Mesendoderm (in vitro differentiated cells): ENCODE measurements around the gene DDX19B. TPM values are rescaled to one million over a fixed set of nuclear protein-coding genes. Genes with fewer than 3 reads are reported as not detected.
"Not testable (repeated sequence)": the region's sequence is repeated elsewhere in the genome, so short reads cannot be mapped to it uniquely, and the experiment has no call there.

ENCODE experiments used
- DNase-seq: peaks from one replicate; pipeline ENCODE4 v3.0.0; 2013
- H2AK5ac ChIP-seq: 2 replicates; pipeline ENCODE4 v1.6.1; 2013; ENCODE audit warnings: low read length, inconsistent platforms
- H2BK120ac ChIP-seq: 2 replicates; pipeline ENCODE4 v1.6.1; 2013; ENCODE audit warnings: low read depth, mild to moderate bottlenecking, low read length, moderate library complexity, mixed read lengths
- H2BK15ac ChIP-seq: replicated peaks from 2 replicates; pipeline ENCODE4 v1.6.1; 2013; ENCODE audit warnings: low read depth, mild to moderate bottlenecking, moderate library complexity
- H2BK5ac ChIP-seq: 2 replicates; pipeline ENCODE4 v1.6.1; 2013; ENCODE audit warnings: low read length, inconsistent platforms
- H3K18ac ChIP-seq: 2 replicates; pipeline ENCODE4 v1.6.1; 2013; ENCODE audit warnings: mild to moderate bottlenecking, low read length, mixed read lengths
- H3K23ac ChIP-seq: one replicate; pipeline ENCODE4 v1.6.1; 2013; ENCODE audit warnings: low read length
- H3K27ac ChIP-seq: 2 replicates; pipeline ENCODE4 v1.5.1; 2013; ENCODE audit warnings: low read depth, mild to moderate bottlenecking, inconsistent platforms, low read length, moderate library complexity
- H3K27me3 ChIP-seq: 2 replicates; pipeline ENCODE4 v1.6.1; 2013; ENCODE audit warnings: low read length, control low read depth, mild to moderate bottlenecking, inconsistent platforms; ENCODE audit not compliant: insufficient read depth, poor library complexity
- H3K36me3 ChIP-seq: 2 replicates; pipeline ENCODE4 v1.6.1; 2013; ENCODE audit warnings: low read length, inconsistent platforms; ENCODE audit not compliant: control insufficient read depth, insufficient read depth
- H3K4ac ChIP-seq: one replicate; pipeline ENCODE4 v1.6.1; 2013; ENCODE audit warnings: low read depth, mild to moderate bottlenecking, low read length, moderate library complexity
- H3K4me1 ChIP-seq: 2 replicates; pipeline ENCODE4 v1.6.1; 2013; ENCODE audit warnings: low read depth, low read length, inconsistent platforms; ENCODE audit not compliant: control insufficient read depth
- H3K4me2 ChIP-seq: 2 replicates; pipeline ENCODE4 v1.6.1; 2013; ENCODE audit warnings: low read length
- H3K4me3 ChIP-seq: 2 replicates; pipeline ENCODE4 v1.5.1; 2013; ENCODE audit warnings: mild to moderate bottlenecking, low read length
- H3K56ac ChIP-seq: one replicate; pipeline ENCODE4 v1.6.1; 2013; ENCODE audit warnings: low read length
- H3K79me1 ChIP-seq: 2 replicates; pipeline ENCODE4 v1.6.1; 2013; ENCODE audit warnings: low read length, inconsistent platforms
- H3K79me2 ChIP-seq: 2 replicates; pipeline ENCODE4 v1.6.1; 2013; ENCODE audit warnings: mild to moderate bottlenecking, low read length; ENCODE audit not compliant: control insufficient read depth, insufficient read depth
- H3K9ac ChIP-seq: 2 replicates; pipeline ENCODE4 v1.6.1; 2013; ENCODE audit warnings: low read length, inconsistent platforms
- H4K5ac ChIP-seq: one replicate; pipeline ENCODE4 v1.6.1; 2013; ENCODE audit warnings: low read length
- H4K8ac ChIP-seq: one replicate; pipeline ENCODE4 v1.6.1; 2013; ENCODE audit warnings: low read depth, mild to moderate bottlenecking, control low read depth, low read length, moderate library complexity
- WGBS: extraction: QIAGEN DNeasy Blood & Tissue Kit; methylation state at CpG from one replicate; pipeline ENCODE4 v1.1.7; 2013; ENCODE audit warnings: low lambda C conversion rate, missing lambda C conversion rate; ENCODE audit not compliant: insufficient coverage; ENCODE audit errors: extremely low coverage; 5-methylcytosine and 5-hydroxymethylcytosine counted together
- polyA plus RNA-seq, 2 experiments: library from polyadenylated mRNA; stranded (reverse); fragments of 200-250 nt; gene quantifications; one replicate each; pipeline ENCODE4 v1.2.3, GENCODE V29; 2013

DDX19B gene
- 46.4 TPM for polyA plus RNA-seq (2013, experiment 1 of 2)
- polyA plus RNA-seq (2013, experiment 2 of 2), result 45.1 TPM

- peak within 1 kb of the TSS; percentile 93 for H2BK5ac ChIP-seq
- no peaks in the 10 kb centered on the region for H3K36me3 ChIP-seq
- peak within 1 kb of the TSS; percentile 11 for H2AK5ac ChIP-seq
- DNase-seq, result peak; percentile 81
- H3K79me2 ChIP-seq, result peaks cover 16% of the 10 kb centered on the region
- H3K4me1 ChIP-seq, result peaks cover 4% of the 10 kb centered on the region
- peak within 1 kb of the TSS; percentile 71 for H4K5ac ChIP-seq
- H2BK15ac ChIP-seq, result no peak within 1 kb of the TSS
- peak within 1 kb of the TSS; percentile 1 for H3K18ac ChIP-seq
- no peak within 1 kb of the TSS for H3K23ac ChIP-seq
- H4K8ac ChIP-seq, result peak within 1 kb of the TSS; percentile 13
- H2BK120ac ChIP-seq, result no peak within 1 kb of the TSS
- H3K56ac ChIP-seq, result peak within 1 kb of the TSS; percentile 100
- H3K27me3 ChIP-seq, result no peaks in the 10 kb centered on the region
- peak within 1 kb of the TSS; percentile 28 for H3K27ac ChIP-seq
- H3K9ac ChIP-seq, result peak within 1 kb of the TSS; percentile 99
- H3K4me3 ChIP-seq, result peak within 1 kb of the TSS; percentile 98
- WGBS, result no CpG with 5 or more reads among the region's 37 CpGs
- peak within 1 kb of the TSS; percentile 5 for H3K4me2 ChIP-seq
- H3K79me1 ChIP-seq, result peaks cover 1% of the 10 kb centered on the region
- H3K4ac ChIP-seq, result no peak within 1 kb of the TSS
Measured at GRCh38 chr16:70298988-70299938, at the start of gene DDX19B. TSS of gene DDX19B (plus strand) at chr16:70299186. CDS start at chr16:70299298, 112 bp downstream.

DNA sequence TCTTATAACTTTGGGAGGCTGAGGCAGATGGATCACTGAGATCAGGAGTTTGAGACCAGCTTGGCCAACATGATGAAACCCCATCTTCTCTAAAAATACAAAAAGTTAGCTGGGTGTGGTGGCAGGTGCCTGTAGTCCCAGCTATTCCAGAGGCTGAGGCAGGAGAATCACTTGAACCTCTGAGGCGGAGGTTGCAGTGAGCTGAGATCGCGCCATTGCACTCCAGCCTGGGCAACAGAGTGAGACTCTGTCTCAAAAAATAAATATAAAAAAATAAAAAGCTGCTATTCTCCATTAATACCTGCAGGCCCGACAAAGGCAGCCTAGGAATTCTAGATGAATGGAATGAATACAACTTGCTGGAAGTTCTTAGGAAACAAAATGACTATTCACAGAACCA lies 49.3 kb upstream of the DDX19B start:
- H3K4ac ChIP-seq, H3K27me3 ChIP-seq, H2BK120ac ChIP-seq, H3K4me1 ChIP-seq, H3K56ac ChIP-seq, H2BK5ac ChIP-seq, H3K9ac ChIP-seq, H4K5ac ChIP-seq, H3K79me1 ChIP-seq, H3K18ac ChIP-seq, H3K27ac ChIP-seq, DNase-seq, H4K8ac ChIP-seq, H3K4me2 ChIP-seq, H3K23ac ChIP-seq, H2AK5ac ChIP-seq, H2BK15ac ChIP-seq, H3K4me3 ChIP-seq: not testable (repeated sequence)
- peaks cover 19% of the 10 kb centered on the region for H3K36me3 ChIP-seq
- H3K79me2 ChIP-seq, result peaks cover 14% of the 10 kb centered on the region
- WGBS, result no CpG with 5 or more reads among the region's 4 CpGs

GRCh38 chr16:70250748-70251628 lies 48.0 kb upstream of the DDX19B start:
- Histone ChIP-seq H3K4ac (peak overlapping the region; percentile 76), H3K4me2 (peak overlapping the region; percentile 75), H4K5ac (no peak overlapping the region), H2BK120ac (no peak overlapping the region), H2BK15ac (no peak overlapping the region), H2BK5ac (no peak overlapping the region), H3K79me2 (peaks cover 14% of the 10 kb centered on the region), H3K9ac (peak overlapping the region; percentile 92), H2AK5ac (no peak overlapping the region), H3K79me1 (no peaks in the 10 kb centered on the region), H3K27me3 (no peaks in the 10 kb centered on the region), H3K18ac (peak overlapping the region; percentile 41), H3K23ac (peak overlapping the region; percentile 94), H3K4me1 (no peaks in the 10 kb centered on the region), H3K56ac (peak overlapping the region; percentile 98), H3K4me3 (peak overlapping the region; percentile 75), H3K36me3 (peaks cover 24% of the 10 kb centered on the region), H3K27ac (peak overlapping the region; percentile 79), H4K8ac (peak overlapping the region; percentile 39)
- no CpG with 5 or more reads among the region's 92 CpGs for WGBS
- peak; percentile 61 for DNase-seq

- Histone ChIP-seq H3K79me2 (peaks cover 14% of the 10 kb centered on the region), H4K8ac (peak within 1 kb of the TSS; percentile 39), H3K56ac (peak within 1 kb of the TSS; percentile 98), H2BK15ac (no peak within 1 kb of the TSS), H3K4me3 (peak within 1 kb of the TSS; percentile 75), H3K27me3 (no peaks in the 10 kb centered on the region), H3K4me2 (peak within 1 kb of the TSS; percentile 75), H2BK5ac (peak within 1 kb of the TSS; percentile 35), H3K18ac (peak within 1 kb of the TSS; percentile 41), H3K23ac (peak within 1 kb of the TSS; percentile 94), H3K4me1 (no peaks in the 10 kb centered on the region), H3K4ac (peak within 1 kb of the TSS; percentile 76), H3K79me1 (no peaks in the 10 kb centered on the region), H3K36me3 (peaks cover 26% of the 10 kb centered on the region), H3K9ac (peak within 1 kb of the TSS; percentile 92), H2BK120ac (no peak within 1 kb of the TSS), H3K27ac (peak within 1 kb of the TSS; percentile 79), H4K5ac (no peak within 1 kb of the TSS), H2AK5ac (no peak within 1 kb of the TSS)
- DNase-seq, result peak; percentile 97
- no CpG with 5 or more reads among the region's 65 CpGs for WGBS
Measured at GRCh38 chr16:70251629-70252354, 47.2 kb upstream of the DDX19B start, which contains the start of gene EXOSC6. TSS of gene EXOSC6 (minus strand) at chr16:70251940. CDS start at chr16:70251900, 40 bp downstream.

DNA sequence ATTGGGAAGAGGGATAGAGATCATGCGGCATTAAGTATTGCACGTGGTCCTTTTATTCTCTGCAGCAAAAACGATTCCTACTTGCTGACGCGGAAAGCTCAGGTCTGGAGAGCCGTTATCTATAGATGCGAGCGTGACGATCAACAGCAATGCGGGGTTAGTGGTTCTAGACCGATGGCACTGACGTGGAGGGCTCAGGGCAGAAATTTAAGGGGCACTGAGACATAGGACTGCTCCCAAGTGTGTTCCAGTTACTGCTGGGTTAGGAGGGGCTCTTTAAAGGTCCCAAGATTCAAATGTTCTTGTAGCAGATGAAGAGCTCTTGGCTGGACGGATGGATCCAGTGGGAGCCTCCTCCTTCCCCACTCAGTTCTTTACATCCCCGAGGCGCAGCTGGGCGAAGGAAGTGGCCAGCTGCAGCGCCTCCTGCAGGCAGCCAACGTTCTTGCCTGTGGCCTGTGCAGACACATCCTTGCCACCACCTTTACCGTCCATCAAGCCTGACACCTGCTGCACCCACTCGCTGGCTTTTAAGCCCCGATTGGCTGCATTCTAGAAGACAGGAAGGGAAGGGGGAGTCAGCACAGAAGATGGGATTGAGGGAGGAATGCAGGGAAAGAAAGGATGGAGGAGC lies 46.5 kb upstream of the DDX19B start:
- Histone ChIP-seq H4K5ac (no peak overlapping the region), H3K18ac (no peak overlapping the region), H2BK15ac (no peak overlapping the region), H2BK5ac (no peak overlapping the region), H3K79me2 (peaks cover 14% of the 10 kb centered on the region), H3K4me2 (no peak overlapping the region), H3K27me3 (no peaks in the 10 kb centered on the region), H2AK5ac (no peak overlapping the region), H3K23ac (no peak overlapping the region), H3K4me1 (no peaks in the 10 kb centered on the region), H3K9ac (no peak overlapping the region), H2BK120ac (no peak overlapping the region), H3K36me3 (peaks cover 28% of the 10 kb centered on the region), H3K79me1 (no peaks in the 10 kb centered on the region), H3K27ac (no peak overlapping the region), H4K8ac (no peak overlapping the region), H3K4me3 (no peak overlapping the region), H3K56ac (no peak overlapping the region), H3K4ac (no peak overlapping the region)
- WGBS, result no CpG with 5 or more reads among the region's 21 CpGs
- peak; percentile 60 for DNase-seq
